Measurements from ENCODE around the gene ASB11.

GRCh38 chrX:15241301-15241700 lies 74.1 kb downstream of the ASB11 start:
- TF ChIP-seq POLR2A (IDR thresholded peaks at IDR 0.05) = no peak
- TF ChIP-seq CTCF (IDR thresholded peaks at IDR 0.05 in 4 of 5, conservative IDR thresholded peaks at IDR 0.05 in 1 of 5) = no peak
